Fibroblast of lung (primary cell): Measurements from ENCODE around the gene CALD1.

ENCODE experiments used
- CTCF ChIP-seq, 2 donors: IDR thresholded peaks in 1 of 2; conservative IDR thresholded peaks in 1 of 2; 1 replicate in 1 of 2; 2 replicates in 1 of 2; pipeline ENCODE4 v1.5.1; 2011 to 2012; ENCODE audit warnings: low read length in 2 of 2, control low read depth in 1 of 2, inconsistent platforms in 1 of 2, low read depth in 1 of 2, mild to moderate bottlenecking in 1 of 2
- EZH2 ChIP-seq: IDR thresholded peaks from 2 replicates; pipeline ENCODE4 v1.5.1; 2012; ENCODE audit warnings: low read length, control low read depth, mild to moderate bottlenecking; ENCODE audit errors: missing control alignments

DNA sequence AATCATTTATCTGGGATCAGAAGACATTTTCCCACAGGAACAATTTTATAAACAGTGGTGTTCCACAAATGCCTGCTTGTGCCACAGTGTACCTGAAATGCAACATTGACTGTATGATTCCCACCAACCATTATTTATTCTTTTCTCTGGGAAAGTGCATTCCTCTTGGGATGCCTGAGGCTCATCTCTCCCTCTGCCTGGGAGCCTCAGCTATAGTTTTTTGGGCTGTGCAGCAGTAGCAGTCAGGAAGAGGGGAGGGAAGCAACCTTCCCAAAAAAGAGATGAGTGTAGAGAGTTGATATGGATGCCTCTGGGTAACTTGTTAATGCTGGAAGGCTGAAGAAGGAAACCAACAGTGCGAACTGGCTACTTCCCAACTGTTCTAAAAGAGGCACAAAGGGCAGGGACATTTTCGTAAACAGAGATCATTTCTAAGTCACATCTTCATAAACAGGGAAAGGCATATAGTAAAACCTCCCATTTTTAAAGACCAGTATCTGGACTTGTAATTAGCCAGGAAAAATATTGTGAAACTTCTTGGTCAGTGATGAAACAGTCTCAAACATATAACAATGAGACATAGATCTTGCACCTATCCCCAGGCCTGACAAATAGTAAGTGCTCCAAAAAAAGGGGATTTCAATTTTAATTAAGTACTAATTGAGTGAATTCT lies 1.4 kb upstream of the CALD1 start:
- no peak for TF ChIP-seq CTCF (conservative IDR thresholded peaks at IDR 0.05 in 1 of 2, IDR thresholded peaks at IDR 0.05 in 1 of 2; ENCODE audit: low read depth in 1 of 2, low read length in 2 of 2)
- TF ChIP-seq EZH2 = no peak
